Keratinocyte (primary cell): Measurements from ENCODE around the gene MAP3K5. TPM values are rescaled to one million over a fixed set of nuclear protein-coding genes. Genes with fewer than 3 reads are reported as not detected.
"Not testable (repeated sequence)": the region's sequence is repeated elsewhere in the genome, so short reads cannot be mapped to it uniquely, and the experiment has no call there.

Source experiments
- DNase-seq: peaks from one replicate; pipeline ENCODE4 v3.0.0-alpha.2; 2011; ENCODE audit warnings: low read depth, missing footprints, low spot score
- FAIRE-seq: peaks from 2 replicates; lab custom pipeline; 2011; peaks lifted over from hg19 to GRCh38; lab: Jason Lieb, UNC
- H2AFZ ChIP-seq: 2 replicates; pipeline ENCODE4 v1.6.0; 2012; ENCODE audit warnings: low read length, control low read depth, inconsistent platforms; ENCODE audit not compliant: control insufficient read depth
- H3K27ac ChIP-seq: 2 replicates; pipeline ENCODE4 v1.5.1; 2011; ENCODE audit warnings: low read length; ENCODE audit not compliant: control insufficient read depth, insufficient read depth
- H3K27me3 ChIP-seq: 3 replicates; pipeline ENCODE4 v1.6.0; 2011; ENCODE audit warnings: low read length; ENCODE audit not compliant: control insufficient read depth, insufficient read depth; ENCODE audit errors: extremely low read depth
- H3K36me3 ChIP-seq, 2 experiments: 2 replicates in 1 of 2; 3 replicates in 1 of 2; pipeline ENCODE4 v1.5.1; 2011; ENCODE audit warnings: low read length in 2 of 2, mild to moderate bottlenecking in 1 of 2; ENCODE audit not compliant: control insufficient read depth in 2 of 2, insufficient read depth in 2 of 2; ENCODE audit errors: extremely low read depth in 1 of 2
- H3K4me1 ChIP-seq: 3 replicates; pipeline ENCODE4 v1.5.1; 2011; ENCODE audit warnings: low read length; ENCODE audit not compliant: control insufficient read depth, insufficient read depth; ENCODE audit errors: extremely low read depth
- H3K4me2 ChIP-seq: 3 replicates; pipeline ENCODE4 v1.6.0; 2011; ENCODE audit warnings: low read depth, low read length; ENCODE audit not compliant: control insufficient read depth, insufficient read depth; ENCODE audit errors: extremely low read depth
- H3K4me3 ChIP-seq, 3 experiments: fragments of 200-600 bp in 1 of 3; sonication (generic) in 1 of 3; 2 replicates in 2 of 3; 3 replicates in 1 of 3; pipeline ENCODE4 v1.5.1; 2011 to 2016; ENCODE audit warnings: low read length in 3 of 3, mild to moderate bottlenecking in 3 of 3, control low read depth in 2 of 3, inconsistent platforms in 1 of 3, low read depth in 1 of 3, mixed read lengths in 1 of 3, mixed run types in 1 of 3, moderate library complexity in 1 of 3; ENCODE audit not compliant: control insufficient read depth in 2 of 3, insufficient read depth in 2 of 3; ENCODE audit errors: extremely low read depth in 1 of 3
- H3K79me2 ChIP-seq: 2 replicates; pipeline ENCODE4 v1.6.0; 2012; ENCODE audit warnings: low read length; ENCODE audit not compliant: control insufficient read depth, insufficient read depth
- H3K9ac ChIP-seq: 3 replicates; pipeline ENCODE4 v1.6.0; 2011; ENCODE audit warnings: low read length; ENCODE audit not compliant: control insufficient read depth, insufficient read depth; ENCODE audit errors: extremely low read depth
- H3K9me1 ChIP-seq: 3 replicates; pipeline ENCODE4 v1.6.0; 2011; ENCODE audit warnings: low read length; ENCODE audit not compliant: control insufficient read depth, insufficient read depth; ENCODE audit errors: extremely low read depth
- H3K9me3 ChIP-seq: 2 replicates; pipeline ENCODE4 v1.5.1; 2012; ENCODE audit warnings: low read depth, low read length; ENCODE audit not compliant: control insufficient read depth
- H4K20me1 ChIP-seq: 3 replicates; pipeline ENCODE4 v1.6.0; 2011; ENCODE audit warnings: low read length; ENCODE audit not compliant: control insufficient read depth, insufficient read depth; ENCODE audit errors: extremely low read depth
- CTCF ChIP-seq, 3 experiments: IDR thresholded peaks in 1 of 3; conservative IDR thresholded peaks in 1 of 3; optimal IDR thresholded peaks in 1 of 3; 2 replicates in 2 of 3; 3 replicates in 1 of 3; pipeline versions ENCODE3 to v1.5.1; 2011; ENCODE audit warnings: low read length in 3 of 3, mild to moderate bottlenecking in 3 of 3, moderate library complexity in 2 of 3, control low read depth in 1 of 3, inconsistent platforms in 1 of 3; ENCODE audit not compliant: insufficient read depth in 2 of 3; ENCODE audit errors: extremely low read depth in 1 of 3
- EZH2 ChIP-seq: IDR thresholded peaks from one replicate; pipeline ENCODE4 v1.6.1; 2012; ENCODE audit warnings: inconsistent platforms, mild to moderate bottlenecking, low read length, moderate library complexity
- dilution Hi-C: fragments of 300-500 bp; cut with MboI; formaldehyde crosslinking; loops from one replicate; pipeline ENCODE4 v1.7.0; 2020; ENCODE audit warnings: low sequenced_read_pairs; ENCODE audit not compliant: extremely low pct_ligation_motif_present
- polyA plus RNA-seq, 5 experiments: library from polyadenylated mRNA; depleted of rRNA in 3 of 5; stranded (reverse) in 3 of 5; stranded (forward) in 1 of 5; unstranded in 1 of 5; fragments of >200 nt; gene quantifications; 1 replicate in 1 of 5; 2 replicates in 3 of 5; 3 replicates in 1 of 5; pipeline versions ENCODE4 v1.2.1 to v1.2.3, GENCODE V29; 2011 to 2012; ENCODE audit warnings: missing spikeins in 2 of 5, low read depth in 1 of 5, low replicate concordance in 1 of 5

The MAP3K5 gene
- polyA plus RNA-seq, 1 donor (not counting 4 experiments of a cell fraction or from before 2014, with no cell fraction given), result 3.4 TPM

GRCh38 chr6:136587527-136587926 is 204.8 kb downstream of the MAP3K5 start:
- no peaks in the 10 kb centered on the region for H3K27me3 ChIP-seq
- H3K9me3 ChIP-seq, result no peaks in the 10 kb centered on the region
- DNase-seq, result no peak
- no peak overlapping the region for H3K27ac ChIP-seq
- no peak overlapping the region for H3K4me3 ChIP-seq
- TF ChIP-seq EZH2, result no peak
- no peak for TF ChIP-seq CTCF (optimal IDR thresholded peaks at IDR 0.05 in 1 of 3, IDR thresholded peaks at IDR 0.05 in 1 of 3, conservative IDR thresholded peaks at IDR 0.05 in 1 of 3; ENCODE audit: extremely low read depth in 1 of 3, insufficient read depth in 2 of 3, low read length in 3 of 3)
- no peak for FAIRE-seq
- no peak overlapping the region for H3K9ac ChIP-seq
- no peaks in the 10 kb centered on the region for H4K20me1 ChIP-seq
- dilution Hi-C loops, result no loop called here
- H2AFZ ChIP-seq, result no peak overlapping the region
- H3K79me2 ChIP-seq, result no peaks in the 10 kb centered on the region
- H3K36me3 ChIP-seq, result no peaks in the 10 kb centered on the region
- no peaks in the 10 kb centered on the region for H3K4me1 ChIP-seq
- H3K4me2 ChIP-seq, result no peak overlapping the region
- H3K9me1 ChIP-seq, result no peaks in the 10 kb centered on the region

DNA sequence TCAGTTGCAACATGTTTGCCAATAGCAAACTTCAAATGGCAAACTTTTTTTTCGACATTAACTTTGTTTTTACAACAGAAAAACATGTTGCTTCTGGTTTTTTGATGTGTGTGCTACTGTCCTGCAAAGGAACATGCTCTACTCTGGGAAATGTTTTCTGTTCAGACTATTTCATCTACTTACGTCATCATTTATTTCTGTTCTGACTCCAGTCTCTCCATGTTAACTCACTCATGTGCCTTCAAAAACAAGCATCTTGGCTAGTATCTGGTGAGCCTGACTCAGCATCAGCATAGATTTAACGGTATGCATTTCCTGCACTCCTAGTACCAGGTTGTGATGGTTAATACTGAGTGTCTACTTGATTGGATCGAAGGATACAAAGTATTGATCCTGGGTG is 206.0 kb downstream of the MAP3K5 start:
- H3K4me1 ChIP-seq, result no peaks in the 10 kb centered on the region
- FAIRE-seq (no peak), DNase-seq (no peak)
- H3K9me1 ChIP-seq, result no peaks in the 10 kb centered on the region
- no peaks in the 10 kb centered on the region for H3K36me3 ChIP-seq
- no peak overlapping the region for H3K4me3 ChIP-seq
- no peaks in the 10 kb centered on the region for H4K20me1 ChIP-seq
- no peaks in the 10 kb centered on the region for H3K9me3 ChIP-seq
- TF ChIP-seq EZH2 (no peak), CTCF (optimal IDR thresholded peaks at IDR 0.05 in 1 of 3, IDR thresholded peaks at IDR 0.05 in 1 of 3, conservative IDR thresholded peaks at IDR 0.05 in 1 of 3; ENCODE audit: extremely low read depth in 1 of 3, insufficient read depth in 2 of 3, low read length in 3 of 3) (no peak)
- no peak overlapping the region for H2AFZ ChIP-seq
- H3K27ac ChIP-seq, result no peak overlapping the region
- dilution Hi-C loops, result no loop called here
- H3K9ac ChIP-seq, result no peak overlapping the region
- H3K27me3 ChIP-seq, result no peaks in the 10 kb centered on the region
- H3K4me2 ChIP-seq, result no peak overlapping the region
- no peaks in the 10 kb centered on the region for H3K79me2 ChIP-seq

DNA sequence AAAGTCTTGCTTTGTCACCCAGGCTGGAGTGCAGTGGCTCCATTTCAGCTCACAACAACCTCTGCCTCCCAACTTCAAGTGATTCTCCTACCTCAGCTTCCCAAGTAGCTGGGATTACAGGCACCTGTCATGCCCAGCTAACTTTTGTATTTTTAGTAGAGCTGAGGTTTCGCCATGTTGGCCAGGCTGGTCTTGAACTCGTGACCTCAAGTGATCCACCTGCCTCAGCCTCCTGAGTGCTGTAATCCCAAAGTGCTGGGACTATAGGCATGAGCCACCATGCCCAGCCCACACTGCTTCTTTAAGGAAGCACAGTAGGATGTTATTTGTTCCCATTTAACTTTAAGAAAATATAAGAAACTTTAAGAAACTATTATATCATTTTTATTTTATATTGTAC is 206.8 kb downstream of the MAP3K5 start:
- H3K27ac ChIP-seq, dilution Hi-C loops, H3K36me3 ChIP-seq, H3K4me1 ChIP-seq, H3K9ac ChIP-seq, H3K4me2 ChIP-seq, H3K9me3 ChIP-seq, H2AFZ ChIP-seq, H3K9me1 ChIP-seq, H3K79me2 ChIP-seq, FAIRE-seq, H3K4me3 ChIP-seq, H4K20me1 ChIP-seq, H3K27me3 ChIP-seq, DNase-seq: not testable (repeated sequence)

- H3K36me3 ChIP-seq, H3K27ac ChIP-seq, dilution Hi-C loops: not testable (repeated sequence)
Measured at GRCh38 chr6:136584290-136584689, 208.0 kb downstream of the MAP3K5 start.

More at GRCh38 chr6:136584290-136584689, 208.0 kb downstream of the MAP3K5 start:
- not testable (repeated sequence) for H3K79me2 ChIP-seq, H4K20me1 ChIP-seq, H3K4me3 ChIP-seq, H3K9me3 ChIP-seq, H3K27me3 ChIP-seq, H3K4me1 ChIP-seq, FAIRE-seq, H3K9me1 ChIP-seq, DNase-seq, H3K9ac ChIP-seq, H3K4me2 ChIP-seq, H2AFZ ChIP-seq
